Measurements from ENCODE around the gene ADGRE1.

DNA sequence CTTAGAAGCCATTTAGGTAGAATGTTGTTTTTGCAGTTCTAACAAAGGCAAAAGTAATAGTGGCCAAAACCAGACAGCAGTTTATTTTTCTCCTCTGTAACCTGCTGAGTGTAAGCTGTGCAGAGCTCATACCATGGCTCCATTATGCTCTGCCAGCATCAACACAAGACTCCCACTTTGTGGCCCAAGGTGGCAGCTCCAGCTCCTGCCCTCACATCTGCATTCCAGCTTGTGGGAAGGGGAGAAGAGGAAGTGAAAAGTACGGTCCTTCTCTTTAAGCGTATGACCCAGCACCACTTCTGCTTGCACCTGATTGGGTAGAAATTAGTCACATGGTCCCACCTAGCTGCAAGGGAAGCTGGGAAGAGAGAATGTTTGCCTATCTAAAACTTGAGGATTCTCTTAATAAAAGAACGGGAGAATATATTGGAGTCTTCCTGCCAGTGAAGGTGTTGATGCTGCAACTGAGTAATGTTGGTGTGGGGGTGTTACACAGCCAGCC, 19.2 kb downstream of the ADGRE1 start:
- TF ChIP-seq CTCF (IDR thresholded peaks at IDR 0.05; ENCODE audit: low read depth, low read length, missing input control) (no peak), GABPA (IDR thresholded peaks at IDR 0.05 in 1 of 2, conservative IDR thresholded peaks at IDR 0.05 in 1 of 2) (no peak), RAD21 (IDR thresholded peaks at IDR 0.05) (no peak)
- TF ChIP-seq, protein P1, sequence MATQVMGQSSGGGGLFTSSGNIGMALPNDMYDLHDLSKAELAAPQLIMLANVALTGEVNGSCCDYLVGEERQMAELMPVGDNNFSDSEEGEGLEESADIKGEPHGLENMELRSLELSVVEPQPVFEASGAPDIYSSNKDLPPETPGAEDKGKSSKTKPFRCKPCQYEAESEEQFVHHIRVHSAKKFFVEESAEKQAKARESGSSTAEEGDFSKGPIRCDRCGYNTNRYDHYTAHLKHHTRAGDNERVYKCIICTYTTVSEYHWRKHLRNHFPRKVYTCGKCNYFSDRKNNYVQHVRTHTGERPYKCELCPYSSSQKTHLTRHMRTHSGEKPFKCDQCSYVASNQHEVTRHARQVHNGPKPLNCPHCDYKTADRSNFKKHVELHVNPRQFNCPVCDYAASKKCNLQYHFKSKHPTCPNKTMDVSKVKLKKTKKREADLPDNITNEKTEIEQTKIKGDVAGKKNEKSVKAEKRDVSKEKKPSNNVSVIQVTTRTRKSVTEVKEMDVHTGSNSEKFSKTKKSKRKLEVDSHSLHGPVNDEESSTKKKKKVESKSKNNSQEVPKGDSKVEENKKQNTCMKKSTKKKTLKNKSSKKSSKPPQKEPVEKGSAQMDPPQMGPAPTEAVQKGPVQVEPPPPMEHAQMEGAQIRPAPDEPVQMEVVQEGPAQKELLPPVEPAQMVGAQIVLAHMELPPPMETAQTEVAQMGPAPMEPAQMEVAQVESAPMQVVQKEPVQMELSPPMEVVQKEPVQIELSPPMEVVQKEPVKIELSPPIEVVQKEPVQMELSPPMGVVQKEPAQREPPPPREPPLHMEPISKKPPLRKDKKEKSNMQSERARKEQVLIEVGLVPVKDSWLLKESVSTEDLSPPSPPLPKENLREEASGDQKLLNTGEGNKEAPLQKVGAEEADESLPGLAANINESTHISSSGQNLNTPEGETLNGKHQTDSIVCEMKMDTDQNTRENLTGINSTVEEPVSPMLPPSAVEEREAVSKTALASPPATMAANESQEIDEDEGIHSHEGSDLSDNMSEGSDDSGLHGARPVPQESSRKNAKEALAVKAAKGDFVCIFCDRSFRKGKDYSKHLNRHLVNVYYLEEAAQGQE (IDR thresholded peaks at IDR 0.05): no peak
